Measurements from ENCODE around the gene GCNT2. TPM values are rescaled to one million over a fixed set of nuclear protein-coding genes. Genes with fewer than 3 reads are reported as not detected.
"Not testable (repeated sequence)": the region's sequence is repeated elsewhere in the genome, so short reads cannot be mapped to it uniquely, and the experiment has no call there.

The GCNT2 gene
- total RNA-seq, 1 donor from 2014 or later: 9.7 TPM

GRCh38 chr6:10660431-10661191, 139.5 kb downstream of the GCNT2 start:
- DNase-seq (ENCODE audit: low spot score): not testable (repeated sequence)

GRCh38 chr6:10662207-10662606, 141.1 kb downstream of the GCNT2 start:
- no peak for DNase-seq (ENCODE audit: low spot score)

GRCh38 chr6:10662742-10663141, 141.6 kb downstream of the GCNT2 start:
- no peak for DNase-seq (ENCODE audit: low spot score)

GRCh38 chr6:10665595-10665994, 144.4 kb downstream of the GCNT2 start:
- DNase-seq (ENCODE audit: low spot score): not testable (repeated sequence)

GRCh38 chr6:10668126-10668917, 147.2 kb downstream of the GCNT2 start:
- no peak for DNase-seq (ENCODE audit: low spot score)

- DNase-seq (ENCODE audit: low spot score): no peak
Measured at GRCh38 chr6:10676403-10676802, 155.3 kb downstream of the GCNT2 start.

- no peak for DNase-seq (ENCODE audit: low spot score)
Measured at GRCh38 chr6:10678456-10678855, 157.3 kb downstream of the GCNT2 start.

Other genes starting within 250 kb of the GCNT2 start
- gene TFAP2A, start 106.3 kb upstream of the GCNT2 start, total RNA-seq: 0.89 TPM
- 0.69 TPM for gene C6orf52, start 173.3 kb downstream of the GCNT2 start, total RNA-seq
- 7.3 TPM for gene PAK1IP1, start 173.6 kb downstream of the GCNT2 start, total RNA-seq
- gene TMEM14C, start 201.7 kb downstream of the GCNT2 start, total RNA-seq: 111 TPM
- 72.5 TPM for gene TMEM14B, start 226.5 kb downstream of the GCNT2 start, total RNA-seq